Activated CD4-positive, alpha-beta T cell treated with anti-CD3 and anti-CD28 coated beads, Interleukin-2, amount 50 U/mL, for 24 hours (primary cell): ENCODE results near the gene HOMER1.

ENCODE experiments used
- DNase-seq, 2 donors: peaks; one replicate each; pipeline ENCODE4 v3.0.0-alpha.2; 2020; ENCODE audit warnings: low read depth in 1 of 2, low spot score in 1 of 2

The HOMER1 gene

GRCh38 chr5:79490323-79490936, 23.5 kb downstream of the HOMER1 start:
- DNase-seq = no peak

DNA sequence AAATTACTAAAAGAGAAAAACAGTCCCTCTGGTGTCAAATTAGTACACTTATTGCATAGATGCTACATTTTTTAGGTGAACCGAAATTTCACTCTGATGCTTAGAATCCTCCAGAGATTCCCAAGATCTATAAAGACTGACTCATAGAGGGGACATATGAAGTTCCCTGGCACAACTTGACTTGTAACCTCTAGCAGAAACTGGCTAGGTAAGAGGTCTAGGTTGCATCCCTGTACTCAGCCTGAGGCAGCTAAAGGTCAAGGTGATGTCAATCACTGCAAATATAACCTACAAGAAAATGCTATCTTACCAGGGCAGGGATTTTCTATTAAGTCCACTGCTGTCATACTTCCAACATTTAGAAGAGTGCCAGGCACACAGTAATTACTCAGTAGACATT, 24.2 kb downstream of the HOMER1 start:
- no peak for DNase-seq

DNA sequence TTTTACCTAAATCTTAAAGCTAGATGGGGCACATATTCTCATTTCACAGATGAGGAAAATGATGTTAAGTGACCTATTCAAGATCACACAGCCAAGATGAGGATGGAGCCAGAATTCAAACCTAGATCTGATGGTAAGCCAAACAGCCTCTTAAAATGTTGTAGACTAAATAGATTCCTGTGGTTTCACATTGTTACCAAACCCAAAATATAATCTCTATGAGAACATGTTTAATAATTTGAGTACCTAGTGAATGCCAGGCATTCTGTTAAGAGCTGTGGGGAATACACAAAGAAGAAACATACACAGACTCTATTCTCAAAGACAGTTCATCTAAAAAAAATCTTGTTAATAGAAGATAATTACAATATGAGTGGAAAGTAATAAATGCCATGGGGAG, 25.2 kb downstream of the HOMER1 start:
- no peak for DNase-seq

DNA sequence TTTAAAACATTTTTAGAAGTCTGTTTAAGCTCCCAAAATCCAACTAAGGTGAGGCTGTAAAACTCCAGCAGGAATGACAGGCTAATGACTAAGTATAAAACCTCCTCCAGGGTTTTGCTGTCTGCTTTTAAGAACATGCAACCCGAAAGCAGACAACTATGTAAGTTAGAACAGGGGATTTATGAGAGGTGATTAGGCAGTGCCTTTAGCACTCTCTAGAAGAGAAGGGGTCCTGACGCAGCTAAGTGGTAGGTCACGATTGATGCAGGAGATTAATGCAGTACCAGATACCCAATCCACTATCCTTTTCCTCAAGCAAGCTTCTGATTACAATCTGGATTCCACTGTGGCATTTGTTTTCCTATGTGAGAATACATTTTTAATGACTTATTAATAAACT, 25.9 kb downstream of the HOMER1 start:
- DNase-seq = no peak

DNA sequence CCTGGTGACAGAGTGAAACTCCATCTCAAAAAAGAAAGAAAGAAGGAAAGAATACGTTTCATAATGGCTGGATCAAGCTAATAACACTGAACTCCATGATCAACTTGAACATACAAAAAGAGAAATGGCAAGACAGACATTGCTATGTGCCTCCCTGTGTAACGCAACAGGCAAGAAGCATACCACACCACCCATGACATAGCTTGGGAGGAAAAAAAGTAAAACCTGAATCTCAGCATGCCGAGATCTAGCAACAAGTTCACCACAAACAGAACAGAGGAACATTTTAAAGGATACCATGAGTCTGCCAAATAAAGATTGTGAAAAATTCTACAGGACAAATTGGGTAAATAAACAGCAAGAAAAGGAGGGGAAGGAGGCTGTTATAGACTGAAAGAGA, 26.7 kb downstream of the HOMER1 start:
- DNase-seq = no peak

DNA sequence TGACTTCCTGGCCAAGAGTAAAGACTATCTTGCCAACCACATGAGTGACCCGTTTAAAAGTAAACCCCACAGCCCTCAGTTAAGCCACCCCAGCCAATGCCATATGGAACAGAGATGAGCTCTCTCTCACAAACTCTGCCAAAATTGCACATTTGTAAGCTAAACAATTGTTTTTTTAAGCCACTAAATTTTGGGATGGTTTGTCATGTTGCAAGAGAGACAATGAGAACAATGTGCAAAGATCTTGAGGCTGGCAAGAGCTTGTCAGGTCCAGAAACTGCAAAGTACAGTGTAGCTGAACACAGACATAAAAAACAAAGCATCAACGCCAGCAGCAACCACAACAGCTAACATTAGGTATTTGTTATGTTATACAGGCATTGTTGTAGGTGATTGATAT, 27.8 kb downstream of the HOMER1 start:
- DNase-seq = no peak

- no peak for DNase-seq
These were observed 29.2 kb downstream of the HOMER1 start for GRCh38 chr5:79484731-79485130.

DNA sequence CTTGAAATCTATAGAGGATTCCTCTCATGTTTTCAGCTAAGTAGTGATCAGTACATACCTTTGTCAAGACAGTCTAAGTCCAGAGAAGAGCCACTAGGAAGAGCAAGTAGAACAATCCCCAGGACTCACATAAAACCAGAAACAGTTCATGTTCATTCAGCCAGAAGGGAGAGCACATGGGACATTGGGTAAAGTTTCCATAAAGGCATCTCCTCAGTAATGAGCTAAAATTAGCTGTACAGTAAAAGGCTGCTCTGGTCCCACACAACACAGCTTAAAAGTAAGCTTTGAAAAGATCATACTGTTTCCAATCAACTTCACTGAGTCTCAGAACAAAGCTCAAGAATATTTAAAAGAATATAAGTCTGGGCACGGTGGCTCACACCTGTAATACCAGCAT, 32.4 kb downstream of the HOMER1 start:
- no peak for DNase-seq

DNA sequence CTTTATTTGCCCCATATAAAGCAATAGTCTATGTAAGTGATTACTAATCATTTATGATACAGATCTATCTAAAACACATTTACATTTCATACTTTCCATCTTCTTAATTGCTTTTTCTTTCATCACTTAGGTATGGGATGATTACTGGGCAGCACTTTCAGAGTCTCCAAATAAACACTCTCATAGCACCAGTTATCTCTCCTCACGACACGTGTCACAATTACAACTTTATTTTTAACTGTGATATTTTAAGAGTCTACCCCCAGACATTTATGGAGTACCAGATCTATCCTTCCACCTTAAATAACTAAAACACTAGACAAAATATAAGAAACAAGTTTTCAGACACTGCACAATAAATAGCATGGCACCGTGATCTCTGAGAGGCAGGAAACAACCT, 32.9 kb downstream of the HOMER1 start:
- DNase-seq = no peak

- DNase-seq = no peak
These were observed 38.8 kb downstream of the HOMER1 start for GRCh38 chr5:79475152-79475466.

DNA sequence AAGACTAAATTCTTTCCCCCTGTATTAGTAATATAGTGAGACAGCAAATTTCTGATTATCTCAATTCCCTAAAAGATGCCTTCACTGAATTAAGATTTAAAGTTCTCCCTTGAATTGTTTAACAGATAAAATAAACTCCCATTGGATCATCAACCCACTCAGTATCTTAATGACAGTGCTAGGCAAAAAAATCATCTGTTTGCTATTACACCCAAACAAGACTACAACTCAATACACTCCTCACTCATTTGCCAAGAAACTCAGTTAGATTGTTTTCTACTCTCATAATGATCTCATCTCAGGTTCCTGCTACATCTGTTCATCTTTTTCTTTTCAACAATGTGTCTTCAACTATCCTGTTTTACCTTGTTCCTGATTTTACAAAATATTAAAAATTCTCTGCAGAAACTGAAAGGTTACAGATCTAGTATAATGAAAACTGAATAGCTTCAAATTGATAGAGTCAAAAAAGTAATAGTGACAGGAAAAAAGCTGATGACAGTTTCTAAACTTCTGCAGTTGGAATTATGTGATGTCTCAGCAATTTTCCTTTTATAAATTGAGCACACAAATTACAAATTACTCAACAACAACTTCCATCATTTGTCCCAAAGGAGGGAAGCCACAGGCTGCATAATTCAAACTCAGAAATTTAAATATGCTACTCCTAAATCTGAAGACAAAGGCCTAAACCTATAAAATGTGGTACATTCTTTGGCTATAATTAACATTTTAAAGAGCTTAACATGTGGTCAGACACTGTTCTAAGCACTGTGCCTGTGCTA, 39.4 kb downstream of the HOMER1 start:
- no peak for DNase-seq

- no peak for DNase-seq
These were observed 42.4 kb downstream of the HOMER1 start for GRCh38 chr5:79471556-79471955.

- no peak for DNase-seq
These were observed 49.1 kb downstream of the HOMER1 start for GRCh38 chr5:79464695-79465332.

- no peak for DNase-seq
These were observed 49.7 kb downstream of the HOMER1 start for GRCh38 chr5:79464278-79464677.

- no peak for DNase-seq
These were observed 54.3 kb downstream of the HOMER1 start for GRCh38 chr5:79459626-79460025.

DNA sequence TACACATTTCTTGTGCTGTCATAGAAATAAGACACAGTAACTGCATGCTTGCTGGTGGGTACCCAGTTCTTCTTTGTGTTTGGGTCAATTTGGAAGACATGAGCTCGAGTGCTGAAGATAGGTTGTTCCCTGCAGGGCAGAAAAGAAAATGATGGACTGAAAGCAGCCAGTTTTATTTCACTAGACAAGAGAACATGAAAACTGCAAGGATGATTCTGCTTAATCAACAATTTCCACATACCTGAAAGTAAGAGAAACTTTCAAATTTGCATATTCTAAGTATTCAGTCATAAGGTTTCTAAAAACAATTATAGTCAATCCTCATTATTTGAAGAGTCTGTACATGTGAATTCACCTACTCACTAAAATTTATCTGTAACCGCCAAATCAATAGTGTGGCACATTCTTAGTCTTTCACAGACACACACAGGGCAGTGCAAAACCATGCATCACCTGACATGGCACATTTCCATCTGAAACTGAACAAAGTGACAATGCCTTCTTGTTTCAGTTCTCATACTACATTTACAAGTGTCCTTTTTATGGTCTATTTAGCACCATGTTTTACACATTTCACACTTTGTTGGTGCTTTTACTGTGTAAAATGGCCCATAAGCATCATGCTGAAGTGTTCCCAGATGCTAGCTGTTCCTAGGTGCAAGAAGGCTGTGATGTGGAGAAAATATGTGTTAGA, 56.9 kb downstream of the HOMER1 start:
- DNase-seq = no peak

DNA sequence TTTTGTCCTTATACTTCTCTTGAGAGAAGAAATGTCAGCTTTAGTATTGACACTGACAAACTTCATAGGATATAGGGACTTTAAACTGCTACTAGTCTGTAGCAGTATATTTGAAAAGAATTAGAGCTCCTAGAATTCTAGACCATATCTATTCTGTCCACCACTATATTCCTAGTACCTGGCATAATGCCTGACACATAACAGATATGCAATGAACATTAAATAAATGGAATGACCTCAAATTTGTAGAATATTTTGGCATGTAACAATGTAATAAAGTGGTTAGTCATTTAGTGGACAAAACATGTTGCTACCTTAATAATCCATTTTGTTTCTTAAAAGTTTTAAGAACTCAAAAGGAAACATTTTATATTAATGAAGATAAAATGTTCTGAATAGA, 57.5 kb downstream of the HOMER1 start:
- no peak for DNase-seq

DNA sequence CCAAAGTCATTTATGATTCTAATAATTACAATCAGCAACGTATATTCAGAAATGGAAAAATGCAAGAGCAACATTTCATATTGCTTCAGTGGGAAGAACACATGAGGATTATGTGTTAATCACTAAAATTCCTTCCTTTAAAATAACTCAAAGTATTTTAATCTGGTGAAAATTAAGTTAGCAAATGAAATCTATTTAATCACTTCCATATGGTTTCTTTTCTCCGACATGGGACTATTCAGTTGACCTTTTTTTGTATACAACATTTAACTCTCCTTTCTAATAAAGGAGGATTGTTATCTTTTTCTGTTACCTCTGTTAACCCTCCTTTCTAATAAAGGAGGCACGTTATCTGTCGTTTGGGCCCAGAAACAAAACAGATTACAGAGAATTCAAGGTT, 59.9 kb downstream of the HOMER1 start:
- DNase-seq = no peak

DNA sequence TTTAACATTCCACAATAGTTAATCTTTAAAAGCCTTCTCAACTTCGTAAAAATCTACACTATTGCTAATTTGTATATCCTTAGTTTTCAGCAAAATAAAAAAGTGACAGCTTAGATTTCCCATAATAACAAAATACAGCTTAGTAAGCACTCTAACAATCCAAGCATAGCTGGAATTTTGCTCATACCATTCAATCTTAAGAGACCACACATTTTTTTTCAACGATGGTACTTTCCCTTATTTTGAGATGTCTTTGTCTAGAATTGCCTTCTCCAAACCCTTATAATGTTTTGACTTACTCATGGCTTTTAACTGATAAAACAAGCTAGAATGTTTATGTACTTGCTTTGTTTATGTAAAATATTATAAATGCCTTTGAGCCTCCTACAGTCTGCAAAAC, 65.6 kb downstream of the HOMER1 start:
- DNase-seq = no peak

- DNase-seq = no peak
These were observed 77.1 kb downstream of the HOMER1 start for GRCh38 chr5:79436821-79437220.

- DNase-seq = no peak
These were observed 77.7 kb downstream of the HOMER1 start for GRCh38 chr5:79436224-79436623.

GRCh38 chr5:79430196-79430595, 83.7 kb downstream of the HOMER1 start:
- DNase-seq = no peak
